Measurements from ENCODE around the gene SLAMF1. TPM values are rescaled to one million over a fixed set of nuclear protein-coding genes. Genes with fewer than 3 reads are reported as not detected.

The SLAMF1 gene
- total and polyA plus RNA-seq, 2 of the 13 experiments (the other 11 are each of a cell fraction or from before 2014, with no cell fraction given), result not detected

GRCh38 chr1:160630523-160631451 lies 16.1 kb downstream of the SLAMF1 start:
- TF ChIP-seq ZNF543 (CRISPR knock-in tag; IDR thresholded peaks at IDR 0.05) (no peak), ELF1 (CRISPR knock-in tag; IDR thresholded peaks at IDR 0.05) (no peak), MXD3 (CRISPR knock-in tag; IDR thresholded peaks at IDR 0.05) (no peak), MEIS2 (CRISPR knock-in tag; IDR thresholded peaks at IDR 0.05) (no peak), ZNF598 (CRISPR knock-in tag; IDR thresholded peaks at IDR 0.05; ENCODE audit: borderline replicate concordance) (no peak)
- Histone ChIP-seq H3K27ac (ENCODE audit: extremely low read length, insufficient read depth, low read length) (no peak overlapping the region), H3K4me1 (ENCODE audit: insufficient read depth, low read length) (no peaks in the 10 kb centered on the region), H2AFZ (ENCODE audit: low read length) (no peak overlapping the region), H3K79me2 (ENCODE audit: insufficient read depth, low read length) (no peaks in the 10 kb centered on the region), H3K4me3 (replicated peaks in 1 of 3; ENCODE audit: insufficient read depth in 1 of 3, low read depth in 2 of 3, low read length in 3 of 3) (no peak overlapping the region), H4K20me1 (ENCODE audit: insufficient read depth, low read length) (no peaks in the 10 kb centered on the region), H3K9me3 (ENCODE audit: low read length) (no peaks in the 10 kb centered on the region), H3K4me2 (ENCODE audit: low read depth, low read length) (no peak overlapping the region), H3K36me3 (replicated peaks in 1 of 2; ENCODE audit: control insufficient read depth in 1 of 2, insufficient read depth in 2 of 2, low read length in 2 of 2) (no peaks in the 10 kb centered on the region), H3K27me3 (ENCODE audit: control insufficient read depth in 1 of 2, insufficient read depth in 2 of 2, low read length in 2 of 2) (0 out of 5 replicates have a peak, but pooled peaks cover 0 to 1% of the 10 kb centered on the region in 2 experiments), H3K9ac (ENCODE audit: insufficient read depth, low read depth, low read length) (no peak overlapping the region)
- no peak for FAIRE-seq
- ATAC-seq, result no peak
- in situ Hi-C loops (cut with HindIII; ENCODE audit: extremely low pct_ligation_motif_present, low pct_unique_long_range_greater_than_20kb) (no loop called here), intact Hi-C loops (cut with micrococcal nuclease; ENCODE audit: unreplicated experiment) (no loop called here)
- DNase-seq (ENCODE audit: low spot score), result no peak
- 26% methylated on average over 9 of the region's 9 CpGs for WGBS (ENCODE audit: low lambda C conversion rate)
- POLR2A ChIA-PET, result no interaction called here
- no TSS peak for BruUV-seq (replicated peaks)
- CTCF ChIA-PET (ENCODE audit: low intra/inter-chr PET ratio, low total read pairs), result no interaction called here
